NOMO-1 (cell line): Measurements from ENCODE around the gene TTC7B.
"Not testable (repeated sequence)": the region's sequence is repeated elsewhere in the genome, so short reads cannot be mapped to it uniquely, and the experiment has no call there.

ENCODE experiments used
- DNase-seq, 2 experiments: peaks; one replicate each; lab custom pipeline; 2025; ENCODE audit not compliant: unreplicated experiment in 2 of 2; lab: John Stamatoyannopoulos, UW

Gene TTC7B

GRCh38 chr14:90830931-90831701 lies 14.9 kb upstream of the TTC7B start:
- DNase-seq, result no peak

- DNase-seq, result no peak
Observed at GRCh38 chr14:90829677-90830076, 13.4 kb upstream of the TTC7B start.

GRCh38 chr14:90828642-90829487 lies 12.6 kb upstream of the TTC7B start:
- peak; percentile 26 to 62 for DNase-seq

DNA sequence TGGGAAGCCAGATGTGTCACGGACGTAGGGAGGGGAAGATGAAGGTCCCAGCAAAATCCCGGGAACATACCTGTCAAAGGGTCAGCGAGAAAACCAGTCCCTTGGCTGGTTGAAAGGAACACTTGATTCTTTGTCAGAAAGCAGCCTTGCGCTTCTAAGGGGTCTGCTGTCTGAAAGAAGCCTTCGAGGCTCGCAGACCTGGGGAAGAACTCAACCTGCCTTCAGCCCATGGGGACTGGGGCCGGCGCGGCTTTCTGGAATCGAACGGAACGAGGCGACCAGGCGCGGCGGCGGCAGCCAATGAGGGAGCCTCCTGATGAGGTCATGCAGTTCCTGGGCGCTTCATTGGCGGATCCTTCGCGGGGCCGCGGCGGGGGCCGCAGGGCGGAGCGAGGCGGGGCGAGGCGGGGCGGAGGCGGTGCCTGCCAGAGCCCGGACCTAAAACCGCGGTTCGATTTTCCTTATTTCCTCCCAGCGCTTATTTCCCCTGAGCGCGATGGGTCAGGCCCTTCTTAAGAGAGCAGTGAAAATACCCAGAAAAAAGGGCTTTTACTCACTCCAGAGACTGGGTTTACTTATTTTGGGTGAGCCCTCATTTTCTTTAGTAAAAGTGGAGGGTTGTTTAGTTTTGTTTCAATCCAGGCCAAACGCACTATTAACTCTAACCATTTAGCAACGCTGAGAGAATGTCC lies 11.8 kb upstream of the TTC7B start:
- peak; percentile 95 to 96 for DNase-seq

GRCh38 chr14:90823542-90823941 lies 7.3 kb upstream of the TTC7B start:
- DNase-seq, result not testable (repeated sequence)

DNA sequence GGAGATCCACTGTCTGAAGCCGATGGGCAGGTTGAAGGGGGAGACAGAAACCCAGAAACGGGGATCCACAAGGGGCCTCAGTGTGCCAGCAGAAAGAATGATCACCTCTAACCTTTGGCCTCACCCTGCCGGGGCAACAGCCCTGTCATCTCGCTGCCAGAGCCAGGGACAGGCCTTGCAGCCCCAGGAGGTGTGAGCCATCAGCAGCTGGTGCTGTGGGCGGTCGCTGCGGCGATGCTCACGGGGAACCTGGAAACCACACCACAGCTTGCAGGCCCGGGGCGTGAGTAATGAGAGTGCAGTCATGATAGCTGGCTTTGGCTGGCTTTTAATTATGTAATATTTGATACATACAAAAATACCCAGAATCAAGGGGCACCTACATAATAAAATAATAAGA lies 4.7 kb upstream of the TTC7B start:
- DNase-seq, result peak in 1 of 2 experiments; percentile 9

DNA sequence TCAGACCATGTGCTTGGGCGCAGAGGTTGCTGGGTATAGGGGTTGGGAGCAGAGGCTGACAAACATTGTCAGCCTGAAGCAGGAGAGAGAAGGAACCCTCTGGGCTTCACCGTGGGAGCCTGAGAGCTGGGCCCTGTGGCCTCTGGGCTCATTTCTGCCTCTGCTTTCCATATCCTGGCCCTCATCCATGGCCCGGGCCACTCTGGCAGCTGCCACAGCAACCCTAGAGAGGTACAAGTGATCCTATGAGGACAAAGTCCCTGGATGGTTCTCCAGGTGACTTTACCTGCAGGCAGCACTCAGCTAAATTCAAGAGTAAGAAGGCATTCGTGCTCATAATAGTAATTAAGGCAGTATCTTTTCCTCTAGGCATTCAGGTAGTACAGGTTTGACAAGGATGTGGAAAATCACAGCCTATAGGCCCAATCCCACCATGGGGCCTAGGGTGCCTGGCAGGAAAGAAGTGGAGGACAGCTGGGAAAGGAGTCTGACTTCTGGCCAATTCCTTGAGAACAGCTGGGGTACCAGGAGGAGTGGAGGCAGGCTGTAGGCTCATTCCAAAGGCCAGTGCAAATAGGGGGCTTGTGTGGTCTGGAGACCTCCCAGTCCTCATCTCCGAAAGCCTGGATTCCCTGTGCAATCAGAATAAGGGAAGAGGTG lies 3.6 kb upstream of the TTC7B start:
- DNase-seq, result no peak

GRCh38 chr14:90818715-90819114 lies 2.5 kb upstream of the TTC7B start:
- no peak for DNase-seq

DNA sequence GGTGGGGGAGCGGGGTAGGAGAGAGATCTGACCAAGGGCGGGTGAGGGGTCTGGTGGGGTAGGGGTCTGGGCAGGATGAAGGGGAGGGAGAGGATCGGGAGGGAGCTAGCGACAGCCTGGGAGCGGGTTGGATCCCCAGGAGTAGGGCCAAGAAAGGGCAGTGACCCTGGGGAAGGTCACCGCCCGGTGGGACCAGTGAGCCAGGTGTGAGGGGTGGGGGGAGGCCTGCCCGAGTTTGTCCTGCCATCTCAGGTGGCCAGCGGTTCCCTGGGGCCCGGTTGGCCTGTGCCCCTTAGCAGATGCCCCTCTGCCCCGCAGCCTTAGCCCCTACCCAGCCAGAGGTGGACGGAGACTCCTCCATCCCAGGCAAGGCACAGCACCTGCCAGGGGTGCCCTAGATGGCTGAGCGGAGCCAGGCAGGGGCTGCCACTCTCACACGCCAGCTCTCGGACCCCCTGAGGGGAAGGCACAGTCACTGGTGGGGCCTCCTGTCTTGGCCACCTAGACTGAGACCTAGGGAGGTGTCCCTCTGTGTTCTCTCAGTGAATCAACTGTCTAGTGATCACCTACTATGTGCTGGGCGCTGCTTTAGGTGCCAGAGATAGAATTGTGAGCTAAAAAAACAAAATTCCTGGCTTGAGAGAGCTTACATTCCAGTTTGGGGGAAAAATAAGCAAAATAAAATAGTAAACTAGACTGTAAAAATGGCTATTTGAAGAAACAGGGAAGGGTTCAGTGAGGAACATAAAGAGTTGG lies 629 bp upstream of the TTC7B start:
- no peak for DNase-seq

- DNase-seq, result no peak
Observed at GRCh38 chr14:90815572-90815821, 733 bp downstream of the TTC7B start.

DNA sequence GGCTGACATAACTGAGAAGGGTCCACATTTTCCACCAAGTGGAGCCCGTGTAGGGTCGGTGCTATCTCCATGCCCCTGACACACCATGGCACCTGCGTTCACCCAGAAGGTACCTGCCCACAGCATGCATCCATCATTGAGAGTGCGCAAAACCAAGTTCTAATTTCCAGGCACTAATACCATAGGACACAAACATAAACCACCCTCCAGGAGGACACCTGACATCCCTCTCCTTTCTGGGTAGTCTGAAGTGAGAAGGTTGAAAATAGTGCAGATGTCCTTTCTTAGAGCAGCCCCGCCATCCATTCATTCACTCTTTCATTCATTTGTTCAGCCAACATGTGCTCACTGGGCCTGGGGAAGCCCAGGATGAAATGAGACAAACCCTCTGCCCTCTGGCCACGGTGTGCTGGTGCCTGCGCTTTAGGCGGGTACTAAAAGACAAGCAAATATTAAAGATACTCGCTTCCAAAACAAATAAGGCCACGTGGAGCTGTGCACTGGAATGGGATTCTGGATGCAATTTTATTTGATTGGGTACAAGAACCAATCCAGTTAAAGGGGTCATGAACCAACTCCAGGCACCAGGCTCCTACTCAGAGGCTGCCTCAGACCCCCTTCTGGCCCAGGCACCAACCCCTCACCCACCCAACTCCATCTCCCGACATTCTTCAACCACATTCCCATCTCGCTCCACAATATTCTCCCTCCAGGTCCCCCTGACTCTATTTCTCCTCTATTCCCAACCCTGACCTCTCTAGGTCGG lies 1.2 kb downstream of the TTC7B start:
- DNase-seq, result no peak

GRCh38 chr14:90813442-90813841 lies 2.8 kb downstream of the TTC7B start:
- DNase-seq, result no peak

DNA sequence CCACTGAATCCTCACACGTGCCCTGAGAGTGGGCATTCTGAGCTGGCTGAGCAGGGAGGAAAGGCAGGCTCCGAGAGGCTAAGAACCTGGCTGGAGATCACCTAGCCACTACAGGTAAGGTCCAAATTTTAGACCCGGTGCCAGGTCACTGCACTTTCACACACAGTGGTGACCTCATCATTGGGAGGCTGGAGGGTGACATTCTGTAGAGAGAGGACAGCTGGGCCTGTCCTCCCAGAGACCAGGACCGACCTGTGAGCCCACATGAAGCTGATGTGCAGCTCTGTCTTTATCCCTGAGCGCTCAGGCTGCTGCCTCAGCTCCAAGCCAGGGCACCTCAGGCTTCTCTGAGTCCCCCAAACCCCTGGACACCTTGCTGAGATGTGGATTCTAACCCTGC lies 4.1 kb downstream of the TTC7B start:
- no peak for DNase-seq

- DNase-seq, result no peak
Observed at GRCh38 chr14:90811641-90812040, 4.6 kb downstream of the TTC7B start.

- no peak for DNase-seq
Observed at GRCh38 chr14:90810806-90811205, 5.4 kb downstream of the TTC7B start.

DNA sequence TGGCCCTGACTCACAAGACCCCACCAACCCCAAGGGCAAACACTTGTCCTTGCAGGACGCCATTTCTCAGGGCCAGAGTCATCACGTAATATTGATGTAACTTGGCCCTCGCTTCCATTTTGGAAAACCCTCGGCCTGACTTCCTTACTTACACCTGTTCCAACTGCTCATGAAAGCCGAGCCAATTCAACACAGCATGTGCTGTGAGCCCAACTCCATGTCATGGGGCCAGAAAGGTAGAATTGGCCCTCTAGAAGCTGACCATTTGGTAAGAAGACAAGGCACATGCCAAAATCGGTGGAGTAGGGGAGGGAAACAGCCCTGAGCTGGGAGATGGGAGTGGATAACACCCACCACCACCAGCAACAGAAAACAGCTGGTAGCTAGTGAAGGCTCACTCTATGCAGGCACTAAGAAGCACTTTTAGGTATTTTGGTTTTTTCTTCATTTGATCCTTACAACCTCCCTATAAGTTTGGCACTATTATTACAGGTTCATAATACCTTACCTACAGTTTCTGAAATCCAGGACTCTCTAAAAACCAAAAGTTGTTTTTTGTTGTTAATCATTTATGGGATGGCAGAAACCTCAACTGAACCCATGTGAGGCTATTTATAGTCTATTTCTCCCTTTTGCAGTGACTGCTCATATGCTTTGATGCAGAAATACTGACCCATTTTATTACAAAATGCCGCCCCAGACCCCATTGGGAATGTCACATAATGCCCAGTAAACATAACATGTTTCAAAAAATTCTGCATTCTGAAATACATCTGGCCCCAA lies 6.5 kb downstream of the TTC7B start:
- DNase-seq, result no peak

- no peak for DNase-seq
Observed at GRCh38 chr14:90808759-90809529, 7.3 kb downstream of the TTC7B start.

GRCh38 chr14:90807060-90807459 lies 9.2 kb downstream of the TTC7B start:
- no peak for DNase-seq
